ENCODE data around the gene PGAP1.

- TF ChIP-seq CTCF (IDR thresholded peaks at IDR 0.05) = no peak
- TF ChIP-seq POLR2A (IDR thresholded peaks at IDR 0.05) = no peak
These were observed 81.1 kb downstream of the PGAP1 start for GRCh38 chr2:196845371-196845770.

Measured in tibial nerve (tissue), 3 donors.